ENCODE measurements around the gene PLPP1.

Gene PLPP1

DNA sequence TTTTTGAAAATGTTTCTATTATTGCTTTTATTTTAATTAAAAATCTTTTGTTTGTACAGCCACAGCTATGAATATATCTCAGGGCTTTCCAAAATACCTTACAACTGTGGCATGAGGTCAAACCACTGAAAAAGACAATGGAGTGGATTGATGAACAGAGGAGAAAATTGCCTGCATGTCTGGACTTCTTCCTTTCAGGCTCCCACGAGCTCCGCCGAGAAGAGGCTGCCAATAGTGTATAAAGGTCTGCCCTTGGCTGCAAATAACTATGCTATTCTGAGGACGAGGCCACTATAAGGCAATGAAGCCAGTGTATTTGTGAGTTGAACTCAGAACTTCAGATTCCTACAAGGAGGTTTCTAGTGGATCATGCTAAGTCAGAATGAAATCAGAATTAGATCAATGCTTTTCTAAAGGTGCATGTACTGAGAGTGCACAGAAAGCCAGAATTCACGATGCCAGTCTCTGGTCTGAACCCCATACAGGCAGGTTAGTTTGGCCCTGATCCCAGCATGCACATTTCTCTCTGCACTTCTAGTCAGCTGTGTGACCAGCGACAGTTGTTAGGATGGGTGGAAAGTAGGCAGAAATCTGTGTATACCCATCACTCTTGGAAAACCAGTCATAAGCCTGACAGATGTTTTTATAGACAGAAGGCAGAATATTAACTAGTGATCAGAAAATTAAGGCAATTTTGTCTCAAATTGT, 42.7 kb upstream of the PLPP1 start:
- DNase-seq = no peak
- peaks cover 3% of the 10 kb centered on the region for H3K27me3 Mint-ChIP-seq (ENCODE audit: low read depth, poor library complexity)
- H3K9me3 Mint-ChIP-seq = no peaks in the 10 kb centered on the region
- no peak overlapping the region for H3K4me3 Mint-ChIP-seq
- H3K36me3 Mint-ChIP-seq (ENCODE audit: low read depth) = no peaks in the 10 kb centered on the region
- TF ChIP-seq, protein P1, sequence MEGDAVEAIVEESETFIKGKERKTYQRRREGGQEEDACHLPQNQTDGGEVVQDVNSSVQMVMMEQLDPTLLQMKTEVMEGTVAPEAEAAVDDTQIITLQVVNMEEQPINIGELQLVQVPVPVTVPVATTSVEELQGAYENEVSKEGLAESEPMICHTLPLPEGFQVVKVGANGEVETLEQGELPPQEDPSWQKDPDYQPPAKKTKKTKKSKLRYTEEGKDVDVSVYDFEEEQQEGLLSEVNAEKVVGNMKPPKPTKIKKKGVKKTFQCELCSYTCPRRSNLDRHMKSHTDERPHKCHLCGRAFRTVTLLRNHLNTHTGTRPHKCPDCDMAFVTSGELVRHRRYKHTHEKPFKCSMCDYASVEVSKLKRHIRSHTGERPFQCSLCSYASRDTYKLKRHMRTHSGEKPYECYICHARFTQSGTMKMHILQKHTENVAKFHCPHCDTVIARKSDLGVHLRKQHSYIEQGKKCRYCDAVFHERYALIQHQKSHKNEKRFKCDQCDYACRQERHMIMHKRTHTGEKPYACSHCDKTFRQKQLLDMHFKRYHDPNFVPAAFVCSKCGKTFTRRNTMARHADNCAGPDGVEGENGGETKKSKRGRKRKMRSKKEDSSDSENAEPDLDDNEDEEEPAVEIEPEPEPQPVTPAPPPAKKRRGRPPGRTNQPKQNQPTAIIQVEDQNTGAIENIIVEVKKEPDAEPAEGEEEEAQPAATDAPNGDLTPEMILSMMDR (IDR thresholded peaks at IDR 0.05) = no peak
- H3K27ac Mint-ChIP-seq = peak overlapping the region; percentile 58
- no peaks in the 10 kb centered on the region for H3K4me1 Mint-ChIP-seq

DNA sequence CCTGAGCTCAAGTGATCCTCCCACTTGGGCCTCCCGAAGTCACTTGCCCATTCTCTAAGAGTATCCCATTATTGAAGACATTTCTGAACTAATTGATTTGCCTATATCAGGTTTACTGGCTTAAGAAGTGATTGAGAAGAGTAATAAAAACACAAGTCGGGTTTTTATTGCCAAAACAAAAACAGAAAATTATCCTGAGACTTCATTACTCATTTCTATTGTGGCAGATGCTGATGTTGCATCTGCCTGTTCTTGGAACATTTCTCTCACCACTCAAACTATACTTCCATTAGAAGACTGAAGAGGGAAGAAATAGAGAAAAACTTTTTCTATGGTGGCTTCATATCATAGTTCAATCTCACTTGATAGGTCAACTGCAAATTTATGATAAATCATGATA, 41.9 kb upstream of the PLPP1 start:
- no peak for DNase-seq
- Mint-ChIP-seq H3K36me3 (ENCODE audit: low read depth) (no peaks in the 10 kb centered on the region), H3K27ac (no peak overlapping the region), H3K4me3 (no peak overlapping the region), H3K9me3 (no peaks in the 10 kb centered on the region), H3K4me1 (no peaks in the 10 kb centered on the region), H3K27me3 (ENCODE audit: low read depth, poor library complexity) (peaks cover 3% of the 10 kb centered on the region)
- TF ChIP-seq, protein P1 (IDR thresholded peaks at IDR 0.05) = no peak

DNA sequence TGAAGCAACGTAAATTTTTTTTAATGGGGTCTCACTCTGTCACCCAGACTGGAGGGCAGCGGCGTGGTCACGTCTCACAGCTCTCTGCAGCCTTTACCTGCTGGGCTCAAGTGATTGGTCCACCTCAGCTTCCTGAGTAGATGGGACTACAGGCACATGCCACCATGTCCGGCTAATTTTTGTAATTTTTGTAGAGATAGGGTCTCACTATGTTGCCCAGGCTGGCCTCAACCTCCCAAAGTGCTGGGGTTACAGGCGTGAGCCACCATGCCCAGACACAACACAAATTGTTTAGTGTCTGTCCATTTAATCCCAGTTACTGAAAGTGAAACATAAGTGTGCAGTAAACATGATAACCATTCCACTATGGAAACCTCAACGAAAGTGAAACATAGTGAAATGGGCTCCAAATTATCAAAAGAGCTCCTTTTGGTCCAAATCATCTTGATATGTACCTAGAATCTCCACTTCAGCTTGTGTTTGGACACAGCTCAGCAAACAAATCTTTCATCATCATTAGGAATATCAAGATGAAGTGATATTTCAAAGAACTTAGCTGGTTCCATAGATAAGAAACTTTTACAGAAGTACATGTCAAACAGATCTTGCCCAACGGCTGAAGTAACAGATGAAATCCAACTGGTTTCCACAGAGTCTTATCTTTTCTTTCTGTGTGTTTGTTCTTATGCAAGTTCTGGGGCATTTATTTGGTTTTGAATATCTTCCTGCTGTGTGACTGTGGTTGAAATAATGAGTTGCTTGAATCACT, 41.2 kb upstream of the PLPP1 start:
- no peak for DNase-seq
- H3K4me3 Mint-ChIP-seq = no peak overlapping the region
- no peaks in the 10 kb centered on the region for H3K4me1 Mint-ChIP-seq
- no peak overlapping the region for H3K27ac Mint-ChIP-seq
- TF ChIP-seq, protein P1 (IDR thresholded peaks at IDR 0.05) = no peak
- H3K27me3 Mint-ChIP-seq (ENCODE audit: low read depth, poor library complexity) = peaks cover 3% of the 10 kb centered on the region
- no peaks in the 10 kb centered on the region for H3K9me3 Mint-ChIP-seq
- H3K36me3 Mint-ChIP-seq (ENCODE audit: low read depth) = no peaks in the 10 kb centered on the region

DNA sequence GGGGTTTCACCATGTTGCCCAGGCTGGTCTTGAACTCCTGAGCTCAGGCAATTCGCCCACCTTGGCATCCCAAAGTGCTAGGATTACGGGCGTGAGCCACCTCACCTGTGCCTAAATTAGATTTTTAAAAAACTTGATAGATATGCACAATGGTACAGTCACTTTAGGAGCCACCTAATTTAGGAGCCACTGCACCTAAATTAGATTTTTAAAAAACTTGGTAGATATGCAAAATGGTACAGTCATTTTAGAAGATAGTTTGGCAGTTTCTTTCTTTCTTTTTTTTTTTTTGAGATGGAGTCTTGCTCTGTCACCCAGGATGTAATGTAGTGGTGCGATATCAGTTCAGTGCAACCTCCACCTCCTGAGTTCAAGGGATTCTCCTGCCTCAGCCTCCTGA, 37.8 kb upstream of the PLPP1 start:
- Mint-ChIP-seq H3K9me3 (no peaks in the 10 kb centered on the region), H3K27me3 (ENCODE audit: low read depth, poor library complexity) (peaks cover 3% of the 10 kb centered on the region), H3K27ac (no peak overlapping the region), H3K4me1 (peaks cover 19% of the 10 kb centered on the region), H3K36me3 (ENCODE audit: low read depth) (no peaks in the 10 kb centered on the region), H3K4me3 (no peak overlapping the region)
- no peak for DNase-seq
- TF ChIP-seq, protein P1 (IDR thresholded peaks at IDR 0.05) = no peak

DNA sequence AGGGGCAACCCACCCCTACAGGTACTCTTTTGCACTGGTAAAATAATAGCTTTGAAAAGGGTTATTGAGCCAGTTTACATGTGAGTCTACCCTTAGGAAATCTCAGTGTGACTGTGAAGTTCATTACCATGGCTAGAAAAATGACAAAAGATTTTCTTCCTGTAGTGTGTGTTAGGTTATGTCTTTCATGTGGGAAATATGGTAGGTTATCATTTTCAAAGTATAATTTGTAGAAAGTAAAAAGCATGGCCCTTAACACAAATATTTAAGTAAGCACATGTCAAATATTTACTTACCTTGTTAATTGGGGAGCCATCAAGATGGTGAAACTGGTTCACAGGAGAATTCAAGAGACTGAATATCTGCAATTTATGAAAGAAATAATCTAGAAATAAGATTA, 37.3 kb upstream of the PLPP1 start:
- DNase-seq = no peak
- H3K9me3 Mint-ChIP-seq = no peaks in the 10 kb centered on the region
- H3K27ac Mint-ChIP-seq = no peak overlapping the region
- H3K36me3 Mint-ChIP-seq (ENCODE audit: low read depth) = no peaks in the 10 kb centered on the region
- peaks cover 19% of the 10 kb centered on the region for H3K4me1 Mint-ChIP-seq
- peaks cover 3% of the 10 kb centered on the region for H3K27me3 Mint-ChIP-seq (ENCODE audit: low read depth, poor library complexity)
- no peak overlapping the region for H3K4me3 Mint-ChIP-seq
- TF ChIP-seq, protein P1 (IDR thresholded peaks at IDR 0.05) = no peak

Measured in nephron progenitor cell (in vitro differentiated cells).